Prostate gland (tissue), 2 donors: ENCODE data around the gene CFAP97D2. TPM values are rescaled to one million over a fixed set of nuclear protein-coding genes. Genes with fewer than 3 reads are reported as not detected.

ENCODE experiments used
- DNase-seq: peaks from one replicate; pipeline ENCODE4 v3.0.0-alpha.2; 2019; ENCODE audit warnings: low spot score
- H3K27ac ChIP-seq, 2 donors: fragments of 200-600 bp; sonication (generic); 2 replicates each; pipeline ENCODE4 v1.5.1; 2017 to 2019
- H3K27me3 ChIP-seq: fragments of 200-600 bp; sonication (generic); replicated peaks from 2 replicates; pipeline ENCODE4 v1.5.1; 2019; ENCODE audit not compliant: insufficient read depth
- H3K36me3 ChIP-seq, 2 donors: fragments of 200-600 bp; sonication (generic); 1 replicate in 1 of 2; 2 replicates in 1 of 2; pipeline versions ENCODE4 v1.5.1 to v1.8.1; 2017 to 2019
- H3K4me1 ChIP-seq: fragments of 200-600 bp; sonication (generic); replicated peaks from 2 replicates; pipeline ENCODE4 v1.5.1; 2019
- H3K4me3 ChIP-seq, 2 donors: fragments of 200-600 bp; sonication (generic); 2 replicates each; pipeline ENCODE4 v1.5.1; 2017 to 2019
- H3K9me3 ChIP-seq: fragments of 200-600 bp; sonication (generic); 2 replicates; pipeline ENCODE4 v1.5.1; 2017
- CTCF ChIP-seq, 4 experiments: fragments of 200-600 bp in 2 of 4; fragments of 450-650 bp in 2 of 4; sonication (generic) in 2 of 4; IDR thresholded peaks; 1 replicate in 3 of 4; 2 replicates in 1 of 4; pipeline ENCODE4 v1.5.1; 2016 to 2019; ENCODE audit warnings: antibody characterized with exemption in 4 of 4, mild to moderate bottlenecking in 2 of 4, moderate library complexity in 2 of 4
- POLR2A ChIP-seq: fragments of 450-650 bp; IDR thresholded peaks from one replicate; pipeline ENCODE4 v1.6.1; 2016; ENCODE audit warnings: antibody characterized with exemption, mild to moderate bottlenecking
- POLR2AphosphoS5 ChIP-seq: sonication (generic); formaldehyde crosslinking; IDR thresholded peaks from one replicate; pipeline ENCODE4 v1.6.1; 2017; ENCODE audit warnings: antibody characterized with exemption
- WGBS: methylation state at CpG from one replicate; pipeline ENCODE4 v1.1.5; 2018; 5-methylcytosine and 5-hydroxymethylcytosine counted together
- intact Hi-C: fragments of 100-400 bp; cut with DNase I; formaldehyde crosslinking; loops from one replicate; pipeline ENCODE4 v1.14.2; 2022
- total RNA-seq, 2 donors: library from RNA; depleted of rRNA; stranded (reverse); fragments of >200 nt; gene quantifications; one replicate each; pipeline ENCODE4 v1.1.0, GENCODE V29; 2016

CFAP97D2 gene
- total RNA-seq, 2 donors from 2014 or later: 0.62 TPM; not detected in 1

- no peaks in the 10 kb centered on the region for H3K27me3 ChIP-seq
- no peaks in the 10 kb centered on the region for H3K36me3 ChIP-seq
- no peak for DNase-seq
- no peak overlapping the region for H3K27ac ChIP-seq
- H3K4me3 ChIP-seq: no peak overlapping the region
- intact Hi-C loops: loop anchor here (2.0 to 10.0 kb wide), 2 partner anchors 68 to 160 kb away; partner anchors contain the start of gene C13orf46
- WGBS: 79% methylated on average over 12 of the region's 12 CpGs
- TF ChIP-seq POLR2AphosphoS5 (no peak), POLR2A (no peak), CTCF (IDR thresholded peaks at IDR 0.05) (no peak)
- H3K4me1 ChIP-seq: peaks cover 4% of the 10 kb centered on the region
- no peaks in the 10 kb centered on the region for H3K9me3 ChIP-seq
These were observed 44.0 kb upstream of the CFAP97D2 start for GRCh38 chr13:114134944-114135610.

DNA sequence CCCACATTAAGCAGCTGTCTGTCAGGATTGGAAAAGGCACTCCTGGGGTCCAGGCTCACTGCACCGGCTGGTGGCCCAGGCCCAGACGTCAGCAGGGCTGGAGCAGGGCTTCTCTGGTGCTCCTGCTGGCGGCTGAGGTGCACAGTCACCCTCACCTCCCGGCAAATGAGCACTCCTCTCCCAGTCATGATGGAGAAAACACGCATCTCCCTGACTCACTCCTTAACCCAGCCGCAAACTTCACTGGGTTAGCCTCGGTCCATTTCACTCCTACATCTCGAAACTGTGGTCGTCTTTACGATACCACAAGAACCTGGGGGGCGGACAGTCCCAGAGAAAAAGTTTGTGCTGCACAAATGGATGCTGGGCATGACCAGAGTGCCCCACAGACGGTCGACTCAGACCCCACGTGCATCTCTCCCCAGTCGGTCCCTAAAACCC lies 43.3 kb upstream of the CFAP97D2 start:
- Histone ChIP-seq H3K4me3 (no peak overlapping the region), H3K27ac (no peak overlapping the region), H3K4me1 (no peaks in the 10 kb centered on the region), H3K9me3 (no peaks in the 10 kb centered on the region), H3K36me3 (no peaks in the 10 kb centered on the region), H3K27me3 (no peaks in the 10 kb centered on the region)
- DNase-seq: no peak
- intact Hi-C loops: loop anchor here (2.0 to 10.0 kb wide), 2 partner anchors 69 to 161 kb away; partner anchors contain the start of gene C13orf46
- WGBS: 85% methylated on average over 15 of the region's 15 CpGs
- no peak for TF ChIP-seq POLR2AphosphoS5
- TF ChIP-seq CTCF (IDR thresholded peaks at IDR 0.05): no peak
- no peak for TF ChIP-seq POLR2A

GRCh38 chr13:114136576-114136975 lies 42.5 kb upstream of the CFAP97D2 start:
- no peaks in the 10 kb centered on the region for H3K27me3 ChIP-seq
- no peak overlapping the region for H3K4me3 ChIP-seq
- WGBS: 88% methylated on average over 7 of the region's 7 CpGs
- no peaks in the 10 kb centered on the region for H3K36me3 ChIP-seq
- no peak for DNase-seq
- no peaks in the 10 kb centered on the region for H3K9me3 ChIP-seq
- intact Hi-C loops: loop anchor here (10.0 kb wide), 1 partner anchor 162 kb away; the partner anchor contains the start of gene C13orf46
- H3K4me1 ChIP-seq: no peaks in the 10 kb centered on the region
- H3K27ac ChIP-seq: no peak overlapping the region
- TF ChIP-seq CTCF (IDR thresholded peaks at IDR 0.05) (no peak), POLR2A (no peak), POLR2AphosphoS5 (no peak)

DNA sequence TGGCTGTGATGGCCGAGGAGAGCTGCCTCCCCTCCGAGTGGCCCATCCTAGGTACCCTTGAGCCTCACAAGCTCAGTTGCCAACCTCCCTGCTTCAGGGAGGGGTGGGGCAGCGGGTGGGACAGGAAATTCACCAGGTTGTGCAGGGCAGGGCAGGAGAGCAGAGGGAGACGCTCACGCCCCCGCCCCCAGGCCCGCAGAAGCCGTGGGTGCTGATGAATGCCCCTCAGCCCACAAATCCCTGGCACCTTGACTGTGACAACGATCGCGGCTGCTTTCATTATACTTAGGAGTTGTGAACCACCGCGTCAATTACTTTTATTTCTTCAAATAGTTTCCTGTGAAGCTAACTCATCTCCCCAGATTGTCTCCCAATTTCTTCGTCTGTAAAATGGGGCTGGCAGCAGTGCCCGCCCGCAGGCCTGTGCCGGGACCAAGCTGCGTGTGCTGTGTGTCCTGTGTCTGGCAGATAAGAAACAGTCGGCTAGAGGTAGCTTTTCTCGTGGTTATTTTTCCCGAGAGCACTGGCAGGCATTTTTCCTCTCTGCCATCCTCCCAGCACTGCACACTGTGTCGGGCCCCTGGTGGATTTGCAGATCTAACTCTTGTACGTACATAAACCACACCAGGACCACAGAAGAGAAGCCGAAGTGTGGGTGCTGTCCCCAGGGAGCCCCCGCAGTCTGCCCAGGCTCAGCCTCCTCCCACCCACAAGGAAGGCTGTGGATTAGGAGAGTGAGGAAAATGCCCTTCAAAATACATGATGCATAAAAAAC lies 38.7 kb upstream of the CFAP97D2 start:
- no peak for DNase-seq
- no peaks in the 10 kb centered on the region for H3K27me3 ChIP-seq
- WGBS: 65% methylated on average over 25 of the region's 25 CpGs
- H3K4me3 ChIP-seq: no peak overlapping the region
- no peak for TF ChIP-seq POLR2AphosphoS5
- TF ChIP-seq POLR2A: no peak
- intact Hi-C loops: no loop called here
- H3K4me1 ChIP-seq: peaks cover 3% of the 10 kb centered on the region
- no peaks in the 10 kb centered on the region for H3K36me3 ChIP-seq
- no peaks in the 10 kb centered on the region for H3K9me3 ChIP-seq
- H3K27ac ChIP-seq: no peak overlapping the region

GRCh38 chr13:114140906-114141250 lies 38.2 kb upstream of the CFAP97D2 start:
- no peak overlapping the region for H3K4me3 ChIP-seq
- intact Hi-C loops: no loop called here
- H3K27ac ChIP-seq: no peak overlapping the region
- H3K36me3 ChIP-seq: no peaks in the 10 kb centered on the region
- H3K4me1 ChIP-seq: peaks cover 3% of the 10 kb centered on the region
- no peaks in the 10 kb centered on the region for H3K27me3 ChIP-seq
- no peak for TF ChIP-seq CTCF (IDR thresholded peaks at IDR 0.05)
- no peak for TF ChIP-seq POLR2A
- TF ChIP-seq POLR2AphosphoS5: no peak
- DNase-seq: no peak
- no peaks in the 10 kb centered on the region for H3K9me3 ChIP-seq
- 57% methylated on average over 10 of the region's 10 CpGs for WGBS
